Midbrain (tissue), 1 donor: ENCODE results near the gene MED25.

Source experiments
- DNase-seq: peaks from one replicate; lab custom pipeline; 2025; lab: John Stamatoyannopoulos, UW

The MED25 gene

DNA sequence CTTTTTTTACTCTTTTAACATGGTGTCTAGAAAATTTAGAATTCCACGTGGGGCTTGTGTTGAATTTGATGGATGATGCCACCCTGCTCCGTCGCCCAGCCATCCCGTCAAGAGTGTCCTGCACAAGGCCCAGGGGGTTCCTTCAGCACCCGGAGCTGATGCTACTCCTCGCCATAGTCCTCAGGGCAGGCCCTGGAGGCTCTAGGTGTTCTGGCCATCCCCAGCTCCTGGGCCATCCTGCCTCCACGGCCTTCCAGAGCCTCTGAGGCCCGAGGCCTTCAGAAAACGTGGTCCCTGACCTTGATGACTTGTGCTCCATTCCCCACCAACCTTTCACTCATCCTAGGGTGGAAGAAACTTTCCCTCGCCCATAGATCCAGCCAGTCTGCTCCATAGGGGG, 55.7 kb downstream of the MED25 start:
- no peak for DNase-seq

DNA sequence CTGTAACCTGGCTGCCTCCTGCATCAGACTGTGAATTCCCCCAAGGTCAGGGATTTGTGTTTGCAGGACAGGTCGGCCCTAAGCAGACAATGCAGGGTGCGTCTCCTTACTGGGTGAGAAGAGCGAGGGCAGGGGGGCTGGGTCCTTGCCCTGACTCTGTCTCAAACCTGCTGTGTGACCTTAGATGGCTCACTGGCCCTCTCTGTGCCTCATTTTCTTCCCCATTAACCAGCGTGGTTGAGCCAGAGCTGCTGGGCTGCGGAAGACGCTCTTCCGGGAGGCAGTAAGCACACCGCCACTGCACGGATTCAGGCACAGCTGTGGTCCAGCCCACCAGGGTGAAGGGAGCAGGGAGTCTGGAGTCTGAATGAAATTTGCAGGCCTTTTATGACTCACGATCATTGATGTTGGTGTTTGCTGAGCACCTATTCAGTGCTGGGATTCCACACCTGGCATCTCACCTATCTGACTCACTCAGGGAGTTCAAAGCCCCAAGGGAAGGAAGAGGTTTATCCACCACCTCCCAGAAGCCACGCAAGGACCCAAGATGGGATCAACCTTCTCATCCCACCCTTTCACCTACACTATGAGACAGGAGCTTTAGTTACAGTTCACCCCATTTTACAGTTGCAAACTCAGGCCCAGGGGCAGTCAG, 56.5 kb downstream of the MED25 start:
- DNase-seq = no peak

DNA sequence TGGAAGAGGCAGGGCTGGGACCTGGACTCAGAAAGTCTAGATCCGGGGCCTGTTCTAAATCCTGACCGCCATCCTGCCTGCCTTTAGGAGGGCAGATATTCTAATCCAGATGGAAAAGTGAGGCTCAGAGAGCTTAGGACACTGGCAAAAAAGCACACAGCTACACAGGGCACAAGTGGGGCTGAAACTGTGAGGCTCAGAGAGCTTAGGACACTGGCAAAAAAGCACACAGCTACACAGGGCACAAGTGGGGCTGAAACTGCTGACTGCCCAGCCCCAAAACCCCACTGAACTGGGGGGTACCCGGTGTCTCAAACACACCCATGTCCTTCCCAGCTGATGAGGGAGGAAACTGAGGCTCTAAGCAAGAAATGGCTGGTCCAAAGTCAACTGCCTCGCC, 57.1 kb downstream of the MED25 start:
- DNase-seq = no peak

DNA sequence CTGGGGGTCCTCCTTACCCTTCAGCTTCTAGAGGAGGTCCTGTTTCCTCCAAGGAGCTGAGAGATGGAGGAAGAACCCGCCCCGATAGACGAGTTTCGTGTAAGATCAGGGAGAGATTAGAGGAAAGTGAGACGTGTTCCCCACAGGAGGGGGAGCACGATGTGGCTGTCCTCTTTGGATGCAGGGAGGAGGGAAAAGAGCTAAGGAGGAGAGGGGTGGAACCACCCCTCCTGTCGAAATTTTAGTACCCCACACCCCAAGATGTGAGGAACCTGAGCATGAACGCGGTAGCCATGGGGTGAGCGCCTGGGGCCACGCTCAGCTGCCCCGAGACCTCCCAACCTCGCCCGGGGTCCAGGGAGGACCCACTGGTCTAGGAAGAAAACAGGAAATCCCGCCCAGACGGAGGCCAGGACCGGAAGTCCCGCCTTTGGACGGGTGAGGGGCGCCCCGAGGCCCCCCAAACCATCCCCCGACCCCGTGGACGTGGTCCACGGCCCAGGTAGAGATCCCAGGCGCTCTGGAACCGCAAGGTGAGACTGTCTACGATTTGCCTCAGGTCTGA, 57.9 kb downstream of the MED25 start:
- DNase-seq = peak; percentile 63

DNA sequence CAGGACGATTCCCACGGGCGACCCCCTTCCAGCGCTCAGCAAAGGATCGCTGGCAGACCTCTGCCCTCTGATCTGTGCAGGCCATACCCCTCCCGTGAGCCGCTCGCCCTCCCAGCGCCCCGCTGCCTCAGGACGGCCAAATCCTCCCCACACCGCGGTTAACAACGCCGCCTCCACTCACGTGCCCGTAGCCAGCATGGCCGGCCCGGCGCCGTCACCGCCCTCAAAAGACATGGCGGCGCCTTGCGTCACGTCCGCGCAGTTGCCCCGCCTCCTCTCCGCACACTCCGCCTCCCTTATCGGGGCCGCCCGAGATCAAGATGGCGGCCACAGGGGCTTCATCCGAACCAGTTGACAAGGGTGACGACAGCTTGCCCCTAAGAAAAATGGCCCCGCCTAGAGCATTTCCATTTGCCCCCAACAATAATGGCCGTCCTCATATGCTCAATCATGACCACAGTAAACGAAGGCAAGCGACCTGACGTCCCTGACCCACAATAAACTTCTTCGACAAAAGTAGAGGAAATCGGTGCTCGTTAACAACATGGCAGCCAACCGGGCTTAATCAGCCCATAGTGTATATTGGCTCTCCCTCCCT, 58.4 kb downstream of the MED25 start:
- DNase-seq = peak; percentile 98

DNA sequence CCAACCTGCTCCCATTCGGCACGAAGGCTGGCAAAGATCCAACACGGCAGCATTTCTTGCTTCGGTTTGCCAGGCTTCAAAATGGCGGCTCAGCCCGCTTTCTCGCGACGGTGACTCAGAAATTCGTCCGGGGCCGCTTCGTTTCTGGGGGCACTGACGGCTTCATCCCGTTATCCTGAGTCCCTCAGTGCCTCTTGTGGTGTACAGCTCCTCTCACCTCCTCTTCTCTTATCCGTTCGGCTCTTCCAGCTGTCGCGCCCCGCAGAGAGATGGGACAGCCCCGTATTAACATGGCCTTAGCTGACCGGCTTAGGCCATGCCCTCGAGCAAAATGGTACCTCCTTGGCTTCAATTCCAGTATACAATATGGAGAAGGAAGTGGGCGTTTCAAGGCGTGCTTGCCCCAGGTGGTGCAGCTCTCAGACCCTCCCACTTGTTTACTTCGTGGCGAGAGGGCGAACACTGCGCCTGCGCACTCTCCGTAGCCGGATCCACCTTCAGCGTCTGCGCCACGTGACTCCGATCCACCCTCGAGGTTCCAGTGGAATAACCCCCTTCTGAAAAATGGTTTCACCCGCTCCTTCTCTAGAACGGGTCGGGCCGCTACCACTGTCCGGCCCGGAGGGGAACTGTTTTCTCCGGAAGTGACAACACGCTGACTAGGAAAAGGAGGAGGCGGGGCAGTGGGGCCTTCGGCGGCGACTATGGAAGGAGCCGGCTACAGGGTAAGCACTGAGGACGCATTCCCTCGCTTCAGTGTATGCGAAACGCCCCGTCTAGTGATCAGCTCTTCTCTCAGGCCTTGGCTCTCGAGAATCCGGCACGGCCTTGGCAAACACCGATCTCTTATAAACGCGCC, 59.2 kb downstream of the MED25 start, which contains the start of the genes AKT1S1 and TBC1D17:
Gene AKT1S1 (minus strand): TSS at position 336 of the 859 bp plus-strand sequence. CDS start 4,060 bp downstream, outside the sequence.
Gene TBC1D17 (plus strand): TSS at position 683 of the 859 bp plus-strand sequence. CDS start 22 bp downstream, at position 705.
- DNase-seq = peak; percentile 100

DNA sequence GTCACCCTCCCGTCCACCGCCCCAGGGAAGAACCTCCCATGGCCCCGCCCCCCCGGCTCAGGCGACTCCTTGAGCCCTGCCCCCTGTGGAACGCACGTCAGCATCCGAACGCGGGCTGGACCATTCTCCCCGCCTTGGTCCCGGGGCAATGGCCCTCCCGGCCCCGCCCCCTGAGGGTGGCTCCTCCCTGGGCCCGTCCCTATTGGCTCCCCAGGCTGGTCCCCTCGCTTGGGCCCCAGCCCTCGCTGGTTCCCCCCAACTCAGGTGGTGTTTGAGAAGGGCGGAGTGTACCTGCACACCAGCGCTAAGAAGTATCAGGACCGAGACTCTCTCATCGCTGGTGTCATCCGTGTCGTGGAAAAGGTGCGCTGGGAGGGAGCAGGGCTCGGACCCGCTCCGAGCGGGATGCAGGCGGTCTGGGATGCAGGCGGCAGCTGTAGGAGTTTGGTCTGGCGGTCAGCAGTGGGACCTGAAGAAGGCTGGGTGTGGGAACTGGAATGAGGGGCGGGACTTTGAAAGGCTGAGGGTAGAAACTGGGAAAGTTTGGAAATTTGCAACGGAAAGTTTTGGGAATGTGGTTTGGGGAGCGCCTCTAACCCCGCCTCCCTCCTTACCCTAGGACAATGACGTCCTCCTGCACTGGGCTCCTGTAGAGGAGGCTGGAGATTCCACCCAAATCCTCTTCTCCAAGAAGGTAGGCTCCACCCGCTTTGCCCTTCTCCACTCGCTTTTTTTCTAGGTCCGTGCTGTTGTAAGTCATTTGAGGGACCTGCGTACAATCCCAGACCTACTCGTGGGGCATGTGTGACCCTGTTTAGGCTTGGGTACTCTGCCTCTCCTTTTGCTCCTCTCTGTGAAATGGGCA, 60.0 kb downstream of the MED25 start:
- peak; percentile 94 for DNase-seq

DNA sequence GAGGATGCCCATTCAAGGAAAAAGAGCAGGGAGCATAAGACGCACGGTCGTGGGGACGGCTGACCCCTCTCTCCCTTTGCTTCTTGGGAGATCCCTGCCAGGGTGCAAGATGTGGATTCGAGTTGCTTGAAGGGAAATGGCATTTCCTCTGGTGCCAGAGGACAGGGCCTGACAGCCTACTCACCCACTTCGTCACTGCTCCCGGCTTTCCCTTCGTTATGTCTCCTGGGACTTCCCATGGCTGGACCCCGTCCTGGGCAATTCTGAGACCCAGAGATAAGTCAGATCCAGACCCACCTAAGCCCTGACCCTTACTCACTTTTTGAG, 60.6 kb downstream of the MED25 start:
- no peak for DNase-seq

DNA sequence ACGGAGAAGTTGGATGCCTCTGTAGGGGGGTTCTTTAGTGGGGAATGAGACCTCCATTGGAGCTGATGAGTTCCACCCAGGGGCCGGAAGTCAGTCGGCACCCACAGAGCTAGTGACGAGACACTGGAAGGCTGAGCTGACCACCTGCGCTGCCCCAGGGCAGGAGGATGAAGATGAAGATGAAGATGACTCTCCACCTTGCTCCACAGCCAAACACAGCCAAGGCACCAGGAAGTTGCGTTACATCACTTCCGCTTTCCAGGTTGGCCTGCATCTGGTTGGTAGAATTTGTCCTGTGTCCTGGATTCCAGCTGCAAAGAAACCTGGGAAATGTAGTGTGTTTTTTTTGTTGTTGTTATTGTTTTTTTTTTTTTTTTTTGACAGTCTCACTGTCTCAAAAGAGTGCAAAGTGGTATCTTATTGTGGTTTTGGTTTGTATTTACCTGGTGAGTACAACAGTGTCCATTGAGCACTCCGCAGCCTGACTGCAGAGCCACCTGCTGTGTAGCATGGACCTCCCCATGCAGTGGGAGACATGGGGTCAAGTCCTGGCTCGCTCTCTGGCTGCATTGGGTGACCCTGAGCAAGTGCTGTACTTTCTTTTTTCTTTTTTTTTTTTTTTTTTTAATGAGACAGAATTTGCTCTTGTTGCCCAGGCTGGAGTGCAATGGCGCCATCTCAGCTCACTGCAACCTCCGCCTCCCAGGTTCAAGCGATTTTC, 61.3 kb downstream of the MED25 start:
- DNase-seq = no peak

DNA sequence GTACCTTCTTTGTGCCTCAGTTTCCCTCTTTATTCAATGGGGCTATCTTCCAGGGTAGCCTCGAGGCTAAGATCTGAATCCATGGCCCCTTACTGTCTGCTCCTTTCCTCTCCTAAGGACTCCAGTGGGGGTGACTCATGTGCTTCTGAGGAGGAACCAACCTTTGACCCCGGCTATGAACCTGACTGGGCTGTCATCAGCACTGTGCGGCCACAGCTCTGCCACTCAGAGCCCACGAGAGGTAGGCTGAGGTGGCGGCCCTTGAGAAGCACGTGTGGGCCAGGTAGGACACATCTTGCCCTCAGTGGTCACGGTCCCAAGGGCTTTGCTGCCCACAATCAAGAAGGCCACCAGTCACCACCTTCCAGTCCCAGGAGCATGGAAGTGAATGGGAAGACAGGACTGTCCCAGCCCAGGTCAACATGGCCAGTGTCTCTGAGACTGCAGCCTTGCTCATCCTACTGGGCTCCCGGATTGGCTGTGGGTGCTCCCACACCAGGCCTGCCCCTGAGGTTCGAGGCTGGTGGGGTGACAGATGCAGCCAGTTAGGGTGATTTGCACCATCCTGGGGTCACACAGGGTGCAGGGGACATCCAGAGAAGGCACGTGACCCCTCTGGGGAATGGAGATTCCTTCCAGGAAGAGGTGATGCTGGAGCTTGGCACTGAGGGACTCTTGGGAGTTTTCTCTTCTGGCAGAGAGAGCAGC, 62.2 kb downstream of the MED25 start:
- DNase-seq = no peak

DNA sequence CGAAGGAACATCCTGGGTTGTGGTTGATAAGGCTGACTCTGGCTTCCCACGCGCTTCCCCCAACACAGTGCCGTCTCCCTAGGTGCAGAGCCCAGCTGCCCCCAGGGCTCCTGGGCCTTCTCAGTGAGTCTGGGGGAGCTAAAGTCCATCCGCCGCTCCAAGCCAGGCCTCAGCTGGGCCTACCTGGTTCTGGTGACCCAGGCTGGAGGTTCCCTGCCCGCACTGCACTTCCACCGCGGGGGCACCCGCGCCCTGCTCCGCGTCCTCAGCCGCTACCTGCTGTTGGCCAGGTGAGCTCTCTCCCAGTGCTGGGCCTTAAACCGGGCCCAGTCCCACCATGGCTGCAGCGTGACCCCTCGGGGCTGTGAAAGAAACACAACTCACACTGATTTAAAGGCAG, 63.1 kb downstream of the MED25 start:
- no peak for DNase-seq

DNA sequence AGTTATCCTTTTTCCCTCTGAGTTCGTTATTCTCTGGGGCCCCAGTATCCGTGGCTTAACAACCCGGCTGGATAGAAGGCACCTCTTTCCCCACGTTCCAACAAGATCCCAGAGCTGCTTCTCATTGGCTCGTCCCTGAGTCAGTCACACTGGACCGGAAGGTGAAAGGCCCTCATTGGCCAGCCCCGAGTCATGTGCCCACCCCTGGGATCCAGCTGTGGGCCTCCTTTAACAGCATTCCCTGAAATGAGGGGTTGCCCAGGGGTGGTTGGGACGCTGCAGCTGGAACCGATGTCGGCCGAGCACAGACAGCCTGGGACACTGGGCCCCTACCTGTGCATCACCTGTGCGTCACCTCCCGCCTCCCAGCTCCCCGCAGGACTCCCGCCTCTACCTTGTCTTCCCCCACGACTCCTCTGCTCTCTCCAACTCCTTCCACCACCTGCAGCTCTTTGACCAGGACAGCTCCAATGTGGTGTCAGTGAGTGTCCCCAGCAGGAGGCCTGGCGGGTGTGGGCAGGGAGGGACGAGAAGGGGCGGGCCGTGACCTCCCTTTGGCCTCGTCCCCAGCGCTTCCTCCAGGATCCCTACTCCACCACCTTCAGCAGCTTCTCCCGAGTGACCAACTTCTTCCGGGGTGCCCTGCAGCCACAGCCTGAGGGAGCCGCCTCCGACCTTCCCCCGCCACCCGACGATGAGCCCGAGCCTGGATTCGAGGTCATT, 63.7 kb downstream of the MED25 start:
- no peak for DNase-seq

DNA sequence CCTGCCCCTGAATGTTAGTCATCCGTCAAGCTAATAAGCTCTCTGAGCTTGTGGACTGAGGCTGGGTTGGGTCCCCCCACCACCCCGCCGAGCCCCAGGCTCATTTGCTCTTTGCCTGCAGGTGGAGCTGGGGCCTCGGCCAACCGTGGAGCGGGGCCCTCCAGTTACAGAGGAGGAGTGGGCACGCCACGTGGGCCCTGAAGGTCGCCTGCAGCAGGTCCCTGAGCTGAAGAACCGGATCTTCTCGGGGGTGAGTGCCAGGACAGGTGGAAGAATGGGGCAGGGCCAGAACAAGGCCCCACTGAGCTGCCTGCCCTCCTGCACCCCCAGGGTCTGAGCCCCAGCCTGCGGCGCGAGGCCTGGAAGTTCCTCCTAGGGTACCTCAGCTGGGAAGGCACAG, 64.6 kb downstream of the MED25 start:
- DNase-seq = no peak

DNA sequence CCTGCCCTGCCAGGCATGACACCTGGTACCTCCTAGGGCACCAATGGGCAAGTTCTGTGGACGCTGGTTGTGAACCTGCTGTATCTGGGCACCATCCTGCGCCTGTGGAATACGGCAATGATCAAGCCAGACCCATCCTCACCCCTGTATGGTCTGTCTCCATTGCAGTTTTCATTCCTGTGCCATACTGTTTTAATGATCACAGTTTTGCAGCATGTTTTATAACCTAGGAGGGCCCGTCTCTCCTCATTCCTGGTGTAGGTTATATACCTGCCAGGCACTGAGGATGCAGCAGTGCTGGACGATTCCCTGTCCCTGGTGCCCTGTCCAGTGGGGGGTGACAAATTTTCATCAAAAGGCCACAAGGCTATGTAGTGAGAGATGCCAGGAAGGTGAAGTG, 65.0 kb downstream of the MED25 start:
- DNase-seq = no peak

DNA sequence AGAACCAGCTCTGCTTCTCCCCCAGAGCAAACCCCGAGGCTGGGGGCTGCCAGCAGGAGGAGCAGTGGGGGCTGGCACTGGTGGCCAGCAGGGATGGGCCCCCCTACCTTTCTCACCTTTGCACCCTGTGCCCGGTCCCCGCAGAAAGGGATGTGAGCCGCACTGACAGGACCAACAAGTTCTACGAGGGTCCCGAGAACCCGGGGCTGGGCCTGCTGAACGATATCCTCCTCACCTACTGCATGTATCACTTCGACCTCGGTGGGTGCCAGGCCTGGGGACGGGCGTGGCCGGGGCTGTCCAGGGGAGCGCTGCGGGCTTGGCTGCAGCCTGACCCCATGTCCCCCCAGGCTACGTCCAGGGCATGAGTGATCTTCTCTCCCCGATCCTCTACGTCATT, 66.0 kb downstream of the MED25 start:
- no peak for DNase-seq

DNA sequence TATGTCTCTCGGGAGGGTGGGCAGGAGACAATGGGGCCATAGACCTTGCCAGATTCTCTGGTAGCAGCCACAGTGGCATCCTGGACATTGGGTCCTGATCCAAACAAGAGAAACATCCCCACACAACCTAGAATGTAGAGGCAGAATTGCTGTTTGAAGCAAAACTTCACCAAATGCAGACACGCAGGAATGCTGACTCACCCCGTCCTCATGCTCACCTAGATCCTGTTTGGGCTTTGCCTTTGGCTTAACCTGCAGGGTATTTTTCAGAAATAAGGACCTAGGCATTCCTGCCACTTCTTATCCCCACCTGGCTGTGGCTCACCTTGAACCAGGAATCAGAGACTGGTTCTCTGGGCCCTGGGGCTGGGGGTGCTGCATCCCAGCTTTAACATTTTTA, 66.7 kb downstream of the MED25 start:
- DNase-seq = no peak
